Measurements from ENCODE around the gene RAB8B. TPM values are rescaled to one million over a fixed set of nuclear protein-coding genes. Genes with fewer than 3 reads are reported as not detected.

The RAB8B gene
- total and polyA plus RNA-seq, 10 of the 15 experiments (the other 5 are each of a cell fraction or from before 2014, with no cell fraction given) = 17.8 to 104 (median 65.1) TPM

DNA sequence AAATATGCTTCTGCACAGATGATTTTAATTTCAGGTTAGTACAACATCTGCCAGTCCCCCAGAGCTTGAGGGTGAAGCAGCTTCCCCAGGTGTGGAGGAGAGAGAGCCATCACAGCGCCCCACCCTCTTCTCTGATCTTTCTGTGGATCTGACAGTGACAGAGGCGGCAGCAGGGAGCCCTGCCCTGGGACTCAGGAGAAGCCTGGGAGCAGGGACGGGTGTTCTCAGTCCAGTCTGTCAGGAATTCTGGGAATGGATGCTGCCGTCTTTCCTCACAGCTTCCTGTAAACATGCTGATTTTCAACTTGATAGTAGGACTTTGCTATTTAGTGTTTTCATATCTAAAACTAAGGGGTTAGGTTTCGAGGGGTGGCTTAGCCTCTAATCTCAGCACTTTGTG lies 11.4 kb upstream of the RAB8B start:
- SMC1A ChIA-PET (ENCODE audit: uncharacterized antibody, unreplicated experiment) = interaction anchor here (1.9 kb wide), 2 partner anchors 12 to 14 kb away, joined by 5 to 13 read pairs; no protein-coding TSS in a partner anchor
- H3K4me2 ChIP-seq (ENCODE audit: control insufficient read depth, insufficient read depth) = no peak overlapping the region
- POLR2A ChIA-PET = no interaction called here
- no peaks in the 10 kb centered on the region for H3K27me3 ChIP-seq (replicated peaks in 1 of 2; ENCODE audit: control insufficient read depth in 2 of 2, insufficient read depth in 2 of 2, low read length in 1 of 2)
- FAIRE-seq (no peak), ATAC-seq (no peak), DNase-seq (ENCODE audit: low read depth, low spot score) (no peak)
- WGBS (ENCODE audit: insufficient coverage, insufficient replicate concordance, low lambda C conversion rate, missing lambda C conversion rate) = 58% methylated on average over 5 of the region's 5 CpGs
- no peaks in the 10 kb centered on the region for H4K20me1 ChIP-seq (ENCODE audit: control insufficient read depth, insufficient read depth)
- H3K79me2 ChIP-seq (ENCODE audit: control insufficient read depth, insufficient read depth, low read length) = no peaks in the 10 kb centered on the region
- RAD21 ChIA-PET (ENCODE audit: unreplicated experiment) = interaction anchor here (0.7 to 2.1 kb wide), 4 partner anchors 9 to 55 kb away, joined by 3 to 13 read pairs (median 4); partner anchors contain the start of gene RPS27L
- peaks cover 6% of the 10 kb centered on the region for H3K4me1 ChIP-seq (ENCODE audit: control insufficient read depth, insufficient read depth, low read length)
- no peaks in the 10 kb centered on the region for H3K9me3 ChIP-seq (replicated peaks; ENCODE audit: control insufficient read depth, insufficient read depth, low read length)
- TF ChIP-seq IRF3 (IDR thresholded peaks at IDR 0.05) (no peak), SMC3 (IDR thresholded peaks at IDR 0.05; ENCODE audit: borderline replicate concordance, low read length) (no peak), TCF3 (IDR thresholded peaks at IDR 0.05; ENCODE audit: borderline replicate concordance, insufficient read depth, low read depth, low read length) (no peak), ZNF274 (IDR thresholded peaks at IDR 0.05; ENCODE audit: insufficient read depth, insufficient read length) (no peak), HDAC6 (IDR thresholded peaks at IDR 0.05; ENCODE audit: unreplicated experiment) (no peak), STAT1 (conservative IDR thresholded peaks at IDR 0.05) (no peak), ZZZ3 (IDR thresholded peaks at IDR 0.05; ENCODE audit: control insufficient read depth, insufficient read length, low read depth) (no peak), E4F1 (IDR thresholded peaks at IDR 0.05; ENCODE audit: borderline replicate concordance, partially characterized antibody) (no peak), BCL11A (IDR thresholded peaks at IDR 0.05; ENCODE audit: low read depth, low read length) (no peak), JUND (IDR thresholded peaks at IDR 0.05; ENCODE audit: low read depth, low read length) (no peak), RAD21 (IDR thresholded peaks at IDR 0.05; ENCODE audit: insufficient read depth, low read depth, low read length) (no peak), HDGF (IDR thresholded peaks at IDR 0.05) (no peak), NFYA (IDR thresholded peaks at IDR 0.05; ENCODE audit: borderline replicate concordance, low read depth, low read length) (no peak), RELA (IDR thresholded peaks at IDR 0.05; ENCODE audit: borderline replicate concordance, partially characterized antibody) (no peak), ATF7 (IDR thresholded peaks at IDR 0.05; ENCODE audit: low read depth) (no peak)
- TF ChIP-seq, protein P1, sequence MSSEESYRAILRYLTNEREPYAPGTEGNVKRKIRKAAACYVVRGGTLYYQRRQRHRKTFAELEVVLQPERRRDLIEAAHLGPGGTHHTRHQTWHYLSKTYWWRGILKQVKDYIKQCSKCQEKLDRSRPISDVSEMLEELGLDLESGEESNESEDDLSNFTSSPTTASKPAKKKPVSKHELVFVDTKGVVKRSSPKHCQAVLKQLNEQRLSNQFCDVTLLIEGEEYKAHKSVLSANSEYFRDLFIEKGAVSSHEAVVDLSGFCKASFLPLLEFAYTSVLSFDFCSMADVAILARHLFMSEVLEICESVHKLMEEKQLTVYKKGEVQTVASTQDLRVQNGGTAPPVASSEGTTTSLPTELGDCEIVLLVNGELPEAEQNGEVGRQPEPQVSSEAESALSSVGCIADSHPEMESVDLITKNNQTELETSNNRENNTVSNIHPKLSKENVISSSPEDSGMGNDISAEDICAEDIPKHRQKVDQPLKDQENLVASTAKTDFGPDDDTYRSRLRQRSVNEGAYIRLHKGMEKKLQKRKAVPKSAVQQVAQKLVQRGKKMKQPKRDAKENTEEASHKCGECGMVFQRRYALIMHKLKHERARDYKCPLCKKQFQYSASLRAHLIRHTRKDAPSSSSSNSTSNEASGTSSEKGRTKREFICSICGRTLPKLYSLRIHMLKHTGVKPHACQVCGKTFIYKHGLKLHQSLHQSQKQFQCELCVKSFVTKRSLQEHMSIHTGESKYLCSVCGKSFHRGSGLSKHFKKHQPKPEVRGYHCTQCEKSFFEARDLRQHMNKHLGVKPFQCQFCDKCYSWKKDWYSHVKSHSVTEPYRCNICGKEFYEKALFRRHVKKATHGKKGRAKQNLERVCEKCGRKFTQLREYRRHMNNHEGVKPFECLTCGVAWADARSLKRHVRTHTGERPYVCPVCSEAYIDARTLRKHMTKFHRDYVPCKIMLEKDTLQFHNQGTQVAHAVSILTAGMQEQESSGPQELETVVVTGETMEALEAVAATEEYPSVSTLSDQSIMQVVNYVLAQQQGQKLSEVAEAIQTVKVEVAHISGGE (CRISPR knock-in tag; IDR thresholded peaks at IDR 0.05) = no peak
- TF ChIP-seq, protein P2, sequence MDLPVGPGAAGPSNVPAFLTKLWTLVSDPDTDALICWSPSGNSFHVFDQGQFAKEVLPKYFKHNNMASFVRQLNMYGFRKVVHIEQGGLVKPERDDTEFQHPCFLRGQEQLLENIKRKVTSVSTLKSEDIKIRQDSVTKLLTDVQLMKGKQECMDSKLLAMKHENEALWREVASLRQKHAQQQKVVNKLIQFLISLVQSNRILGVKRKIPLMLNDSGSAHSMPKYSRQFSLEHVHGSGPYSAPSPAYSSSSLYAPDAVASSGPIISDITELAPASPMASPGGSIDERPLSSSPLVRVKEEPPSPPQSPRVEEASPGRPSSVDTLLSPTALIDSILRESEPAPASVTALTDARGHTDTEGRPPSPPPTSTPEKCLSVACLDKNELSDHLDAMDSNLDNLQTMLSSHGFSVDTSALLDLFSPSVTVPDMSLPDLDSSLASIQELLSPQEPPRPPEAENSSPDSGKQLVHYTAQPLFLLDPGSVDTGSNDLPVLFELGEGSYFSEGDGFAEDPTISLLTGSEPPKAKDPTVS (IDR thresholded peaks at IDR 0.05; ENCODE audit: low read depth, low read length) = no peak
- no peak overlapping the region for H3K27ac ChIP-seq (ENCODE audit: control insufficient read depth, insufficient read depth)
- no peaks in the 10 kb centered on the region for H3K36me3 ChIP-seq (ENCODE audit: control insufficient read depth in 2 of 2, insufficient read depth in 2 of 2, low read length in 1 of 2)
- in situ Hi-C loops (cut with MboI) = no loop called here
- CTCF ChIA-PET = interaction anchor here (2.9 kb wide), 1 partner anchor 17 kb away, joined by 7 read pairs; no protein-coding TSS in a partner anchor
- BruUV-seq (replicated peaks) = no TSS peak
- intact Hi-C loops (cut with micrococcal nuclease; ENCODE audit: unreplicated experiment) = no loop called here
- no peak overlapping the region for H3K4me3 ChIP-seq
- H2AFZ ChIP-seq (ENCODE audit: control insufficient read depth, low read depth, low read length) = no peak overlapping the region
- H3K9ac ChIP-seq (ENCODE audit: control insufficient read depth, insufficient read depth, low read length) = no peak overlapping the region

Data from GM12878 (cell line).